GM10248 (cell line): ENCODE data around the gene TUBGCP6.

Source experiments
- CTCF ChIA-PET: fragments of 300-600 bp; sonication (Branson Sonifier 250); formaldehyde crosslinking; extraction: SDS; loops from one replicate; lab custom pipeline; 2021; ENCODE audit warnings: antibody characterized with exemption; lab: Yijun Ruan, JAX
- POLR2A ChIA-PET: fragments of 350-650 bp; sonication (Branson Sonifier 250); formaldehyde crosslinking; extraction: SDS; loops from one replicate; lab custom pipeline; 2020; ENCODE audit warnings: antibody characterized with exemption; lab: Yijun Ruan, JAX
- DNase-seq: peaks from one replicate; pipeline ENCODE4 v3.0.0; 2012; ENCODE audit errors: extremely low spot score
- CTCF ChIP-seq: IDR thresholded peaks from 2 replicates; pipeline ENCODE4 v1.5.1; 2012; ENCODE audit warnings: mild to moderate bottlenecking, low read depth; ENCODE audit errors: extremely low read depth, missing control alignments, control extremely low read depth

Gene TUBGCP6

GRCh38 chr22:50204571-50204970, 40.3 kb downstream of the TUBGCP6 start:
- POLR2A ChIA-PET, result no interaction called here
- no peak for TF ChIP-seq CTCF
- no peak for DNase-seq
- CTCF ChIA-PET, result no interaction called here

- no peak for TF ChIP-seq CTCF
- no peak for DNase-seq
- ChIA-PET CTCF (no interaction called here), POLR2A (no interaction called here)
Observed at GRCh38 chr22:50203288-50203687, 41.5 kb downstream of the TUBGCP6 start.

- no peak for DNase-seq
- POLR2A ChIA-PET, result interaction anchor here (1.4 kb wide), 1 partner anchor 11 kb away, joined by 4 read pairs; no protein-coding TSS in a partner anchor
- TF ChIP-seq CTCF, result no peak
- CTCF ChIA-PET, result no interaction called here
Observed at GRCh38 chr22:50202130-50202666, 42.6 kb downstream of the TUBGCP6 start.

- POLR2A ChIA-PET, result interaction anchor here (1.4 kb wide), 1 partner anchor 10 kb away, joined by 4 read pairs; no protein-coding TSS in a partner anchor
- CTCF ChIA-PET, result interaction anchor here (0.8 to 0.9 kb wide), 2 partner anchors 11 to 28 kb away, joined by 3 to 4 read pairs; no protein-coding TSS in a partner anchor
- no peak for TF ChIP-seq CTCF
- DNase-seq, result no peak
Observed at GRCh38 chr22:50201191-50202129, 43.4 kb downstream of the TUBGCP6 start.

GRCh38 chr22:50200461-50201190, 44.2 kb downstream of the TUBGCP6 start, which contains the start of gene SELENOO:
SELENOO (plus strand) TSS chr22:50201011; CDS start chr22:50201037, 26 bp downstream.
- TF ChIP-seq CTCF, result no peak
- CTCF ChIA-PET, result interaction anchor here (0.9 kb wide), 1 partner anchor 10 kb away, joined by 4 read pairs; no protein-coding TSS in a partner anchor
- DNase-seq, result peak; percentile 99
- POLR2A ChIA-PET, result interaction anchor here (0.6 to 1.4 kb wide), 2 partner anchors 9 to 107 kb away, joined by 4 read pairs; partner anchors contain the start of gene PLXNB2
